HPDE6-E6E7 (cell line): Measurements from ENCODE around the gene SYCP2L.

ENCODE experiments used
- DNase-seq: peaks from one replicate; pipeline ENCODE4 v3.0.0; 2011; ENCODE audit warnings: missing footprints; ENCODE audit errors: extremely low spot score

Gene SYCP2L

GRCh38 chr6:11007715-11008608 lies 121.1 kb downstream of the SYCP2L start:
- DNase-seq, result peak; percentile 50

- no peak for DNase-seq
Measured at GRCh38 chr6:11008821-11009220, 122.0 kb downstream of the SYCP2L start.

GRCh38 chr6:11009353-11009752 lies 122.5 kb downstream of the SYCP2L start:
- no peak for DNase-seq

- DNase-seq, result peak; percentile 52
Measured at GRCh38 chr6:11011787-11012234, 125.0 kb downstream of the SYCP2L start.

- DNase-seq, result no peak
Measured at GRCh38 chr6:11012295-11012754, 125.5 kb downstream of the SYCP2L start.

- no peak for DNase-seq
Measured at GRCh38 chr6:11012976-11013720, 126.3 kb downstream of the SYCP2L start.

GRCh38 chr6:11013721-11014070 lies 126.8 kb downstream of the SYCP2L start:
- DNase-seq, result no peak

- DNase-seq, result no peak
Measured at GRCh38 chr6:11015102-11015501, 128.2 kb downstream of the SYCP2L start.

- no peak for DNase-seq
Measured at GRCh38 chr6:11016452-11016851, 129.6 kb downstream of the SYCP2L start.

GRCh38 chr6:11017090-11017489 lies 130.2 kb downstream of the SYCP2L start:
- no peak for DNase-seq

- no peak for DNase-seq
Measured at GRCh38 chr6:11018225-11018624, 131.4 kb downstream of the SYCP2L start.

- DNase-seq, result no peak
Measured at GRCh38 chr6:11021003-11021402, 134.2 kb downstream of the SYCP2L start.

- no peak for DNase-seq
Measured at GRCh38 chr6:11021714-11022113, 134.9 kb downstream of the SYCP2L start.

- no peak for DNase-seq
Measured at GRCh38 chr6:11023032-11023431, 136.2 kb downstream of the SYCP2L start.
